Measurements from ENCODE around the gene RESP18.

DNA sequence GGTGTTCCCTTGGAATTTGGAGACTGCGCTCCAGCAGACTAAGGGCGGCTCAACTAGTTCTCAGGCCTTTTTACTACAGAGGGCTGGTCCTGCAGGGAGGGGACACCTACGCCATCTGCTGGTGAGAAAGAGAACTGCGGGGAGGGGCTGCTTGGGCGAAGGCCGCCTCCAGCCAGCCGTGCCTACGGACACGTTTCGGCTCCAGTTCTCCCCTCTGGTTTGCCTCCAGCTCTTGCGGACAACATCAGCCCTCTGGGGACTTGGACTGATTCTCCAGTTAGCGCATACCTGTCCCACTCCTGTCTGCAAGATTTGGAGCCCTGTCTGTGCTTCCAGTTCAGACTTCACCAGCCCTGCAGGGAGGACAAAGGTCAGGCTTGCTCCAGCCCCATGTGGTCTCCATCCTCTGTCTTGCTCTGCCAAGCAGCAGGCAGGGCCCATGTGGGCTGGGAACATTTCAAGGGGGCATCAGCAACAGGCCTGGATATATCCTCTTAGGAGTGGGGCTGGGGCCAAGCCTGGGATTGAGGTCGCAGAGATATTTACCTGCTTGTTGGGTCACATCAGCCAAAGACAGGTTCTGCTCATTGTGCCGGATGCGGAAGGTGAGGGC lies 33.7 kb downstream of the RESP18 start:
- no peak for TF ChIP-seq EZH2 (IDR thresholded peaks at IDR 0.05; ENCODE audit: borderline replicate concordance, low read depth, low read length, severe bottlenecking)
- TF ChIP-seq, protein P1, sequence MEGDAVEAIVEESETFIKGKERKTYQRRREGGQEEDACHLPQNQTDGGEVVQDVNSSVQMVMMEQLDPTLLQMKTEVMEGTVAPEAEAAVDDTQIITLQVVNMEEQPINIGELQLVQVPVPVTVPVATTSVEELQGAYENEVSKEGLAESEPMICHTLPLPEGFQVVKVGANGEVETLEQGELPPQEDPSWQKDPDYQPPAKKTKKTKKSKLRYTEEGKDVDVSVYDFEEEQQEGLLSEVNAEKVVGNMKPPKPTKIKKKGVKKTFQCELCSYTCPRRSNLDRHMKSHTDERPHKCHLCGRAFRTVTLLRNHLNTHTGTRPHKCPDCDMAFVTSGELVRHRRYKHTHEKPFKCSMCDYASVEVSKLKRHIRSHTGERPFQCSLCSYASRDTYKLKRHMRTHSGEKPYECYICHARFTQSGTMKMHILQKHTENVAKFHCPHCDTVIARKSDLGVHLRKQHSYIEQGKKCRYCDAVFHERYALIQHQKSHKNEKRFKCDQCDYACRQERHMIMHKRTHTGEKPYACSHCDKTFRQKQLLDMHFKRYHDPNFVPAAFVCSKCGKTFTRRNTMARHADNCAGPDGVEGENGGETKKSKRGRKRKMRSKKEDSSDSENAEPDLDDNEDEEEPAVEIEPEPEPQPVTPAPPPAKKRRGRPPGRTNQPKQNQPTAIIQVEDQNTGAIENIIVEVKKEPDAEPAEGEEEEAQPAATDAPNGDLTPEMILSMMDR (IDR thresholded peaks at IDR 0.05; ENCODE audit: borderline replicate concordance, extremely low read depth, low read length, poor library complexity, severe bottlenecking): peak; percentile 98

Measured in DND-41 (cell line).